ENCODE results near the gene C22orf31. TPM values are rescaled to one million over a fixed set of nuclear protein-coding genes. Genes with fewer than 3 reads are reported as not detected.

C22orf31 gene
- polyA plus RNA-seq, 2 of the 4 experiments (the other 2 are of a cell fraction), result not detected

GRCh38 chr22:29026579-29026978 is 35.1 kb downstream of the C22orf31 start:
- Histone ChIP-seq H3K9me3 (no peaks in the 10 kb centered on the region), H3K4me3 (no peak overlapping the region), H3K4me2 (no peak overlapping the region), H3K27ac (0 out of 6 replicates have a peak overlapping the region, but pooled peaks of 1 of the 2 experiments have one; percentile 50), H3K4me1 (peaks cover 57% of the 10 kb centered on the region)
- FAIRE-seq (no peak), DNase-seq (ENCODE audit: low read depth in 1 of 2, low spot score in 1 of 2) (no peak), ATAC-seq (no peak)
- WGBS (ENCODE audit: missing lambda C conversion rate), result 98% methylated on average over 3 of the region's 3 CpGs
- ChIA-PET POLR2A (no interaction called here), CTCF (interaction anchor here (0.8 to 1.0 kb wide), 3 partner anchors 8 to 90 kb away, joined by 3 read pairs; no protein-coding TSS in a partner anchor)
- TF ChIP-seq KDM5A (IDR thresholded peaks at IDR 0.05) (no peak), RFX5 (IDR thresholded peaks at IDR 0.05) (no peak), FOSB (CRISPR knock-in tag; IDR thresholded peaks at IDR 0.05) (no peak), CTCF (IDR thresholded peaks at IDR 0.05) (no peak), RNF2 (IDR thresholded peaks at IDR 0.05; ENCODE audit: borderline replicate concordance, low read depth) (no peak), GATA3 (IDR thresholded peaks at IDR 0.05; ENCODE audit: borderline replicate concordance) (no peak), EHMT2 (IDR thresholded peaks at IDR 0.05; ENCODE audit: low read depth) (no peak)

GRCh38 chr22:29023172-29023796 is 38.3 kb downstream of the C22orf31 start:
- FAIRE-seq, result no peak
- TF ChIP-seq NFE2L2 (conservative IDR thresholded peaks at IDR 0.05; ENCODE audit: low read length), result no peak
- Histone ChIP-seq H3K9me3 (peaks cover 5% of the 10 kb centered on the region; the same call in 2 of the 3 replicates), H3K27ac (peak overlapping the region; percentile 89), H3K4me2 (peak overlapping the region; percentile 67), H3K4me3 (no peak overlapping the region), H3K4me1 (peaks cover 38% of the 10 kb centered on the region)
- ChIA-PET POLR2A (no interaction called here), CTCF (interaction anchor here (1.0 to 1.5 kb wide), 2 partner anchors 18 to 168 kb away, joined by 3 to 5 read pairs; no protein-coding TSS in a partner anchor)
- 50% methylated on average over 3 of the region's 3 CpGs for WGBS (ENCODE audit: missing lambda C conversion rate)
- no peak for DNase-seq (ENCODE audit: low read depth in 1 of 2, low spot score in 1 of 2)
- ATAC-seq, result no peak; a peak in 1 of 6 replicates

DNA sequence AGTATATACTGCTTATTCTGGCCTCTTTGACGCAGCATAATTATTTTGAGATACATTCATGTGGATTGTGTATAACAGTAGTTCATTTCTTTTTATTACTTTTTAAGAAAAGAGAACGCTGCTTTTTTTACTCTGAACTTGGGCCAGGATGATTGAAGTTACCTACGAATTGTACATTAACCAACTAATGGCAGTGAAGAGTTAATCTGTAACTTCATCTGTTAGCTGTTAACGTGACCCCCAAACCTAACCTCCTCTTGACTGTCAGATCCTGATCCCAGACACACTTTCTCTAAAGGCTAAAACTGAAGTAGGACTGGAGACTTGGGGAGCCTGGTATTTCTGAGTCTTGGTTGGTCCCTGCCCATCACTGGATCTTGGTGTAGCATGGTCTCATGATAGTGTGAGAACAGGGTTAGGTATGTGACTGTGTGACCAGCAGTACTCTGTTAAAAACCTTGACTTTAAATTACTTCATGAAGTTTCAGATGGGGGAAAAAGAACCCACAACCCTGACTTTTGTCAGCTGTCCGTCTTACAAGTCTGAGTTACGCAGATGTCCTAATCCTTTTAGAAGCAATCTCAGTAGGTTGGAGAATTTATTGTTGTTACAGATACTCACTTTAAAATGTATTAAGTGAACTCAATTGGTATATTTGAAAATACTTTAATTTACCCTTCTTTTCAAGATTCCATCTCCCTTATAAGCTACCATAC is 39.4 kb downstream of the C22orf31 start:
- ChIA-PET POLR2A (no interaction called here), CTCF (interaction anchor here (1.0 kb wide), 1 partner anchor 20 kb away, joined by 3 read pairs; no protein-coding TSS in a partner anchor)
- no peak overlapping the region for H3K4me3 ChIP-seq
- FAIRE-seq (no peak), DNase-seq (ENCODE audit: low read depth in 1 of 2, low spot score in 1 of 2) (no peak), ATAC-seq (peak in 1 of 2 experiments; percentile 71; a peak in 3 of 6 replicates)
- peak overlapping the region; percentile 89 for H3K27ac ChIP-seq
- TF ChIP-seq JUN (IDR thresholded peaks at IDR 0.05) (0 out of 5 replicates have a peak, but pooled peaks of 1 of the 2 experiments have one; percentile 25), FOSB (CRISPR knock-in tag; IDR thresholded peaks at IDR 0.05) (no peak)
- H3K9me3 ChIP-seq, result peaks cover 5% of the 10 kb centered on the region; the same call in 2 of the 3 replicates
- 32% methylated on average over 6 of the region's 6 CpGs for WGBS (ENCODE audit: missing lambda C conversion rate)
- H3K4me1 ChIP-seq, result peaks cover 35% of the 10 kb centered on the region
- H3K4me2 ChIP-seq, result peak overlapping the region; percentile 67

- Histone ChIP-seq H3K4me1 (peaks cover 43% of the 10 kb centered on the region), H3K4me2 (no peak overlapping the region), H3K9me3 (peaks cover 5% of the 10 kb centered on the region; the same call in 2 of the 3 replicates), H3K27ac (peak overlapping the region in 1 of 2 experiments; percentile 65; a peak in 2 of 6 replicates), H3K4me3 (no peak overlapping the region)
- 99% methylated on average over 4 of the region's 4 CpGs for WGBS (ENCODE audit: missing lambda C conversion rate)
- ATAC-seq (no peak), DNase-seq (ENCODE audit: low read depth in 1 of 2, low spot score in 1 of 2) (no peak), FAIRE-seq (no peak)
- ChIA-PET POLR2A (no interaction called here), CTCF (interaction anchor here (0.6 to 3.9 kb wide), 5 partner anchors 8 to 163 kb away, joined by 3 to 17 read pairs (median 4); no protein-coding TSS in a partner anchor)
- TF ChIP-seq NPAS2 (CRISPR knock-in tag; IDR thresholded peaks at IDR 0.05; ENCODE audit: borderline replicate concordance) (no peak), ESRRA (IDR thresholded peaks at IDR 0.05; ENCODE audit: borderline replicate concordance, low read length) (no peak), ZNF302 (CRISPR knock-in tag; IDR thresholded peaks at IDR 0.05) (no peak), USF2 (IDR thresholded peaks at IDR 0.05) (no peak), ZSCAN20 (CRISPR knock-in tag; IDR thresholded peaks at IDR 0.05) (no peak), RAD21 (conservative IDR thresholded peaks at IDR 0.05 in 1 of 2, IDR thresholded peaks at IDR 0.05 in 1 of 2) (no peak)
These were observed 43.1 kb downstream of the C22orf31 start for GRCh38 chr22:29018293-29019189.

All from A549 (cell line).